Adipose tissue (tissue), 3 donors: ENCODE data around the gene CFB. TPM values are rescaled to one million over a fixed set of nuclear protein-coding genes. Genes with fewer than 3 reads are reported as not detected.
"Not testable (repeated sequence)": the region's sequence is repeated elsewhere in the genome, so short reads cannot be mapped to it uniquely, and the experiment has no call there.

Experiments
- H3K27ac ChIP-seq: one replicate; pipeline ENCODE4 v1.5.1; 2013; ENCODE audit warnings: low read depth, low read length
- WGBS, 3 donors: extraction: QIAGEN DNeasy Blood & Tissue Kit; methylation state at CpG; one replicate each; pipeline ENCODE4 v1.1.7; 2013; 5-methylcytosine and 5-hydroxymethylcytosine counted together
- polyA plus RNA-seq, 3 donors: library from polyadenylated mRNA; stranded (reverse); fragments of 200-250 nt; gene quantifications; one replicate each; pipeline ENCODE4 v1.2.3, GENCODE V29; 2013
- donor health status: healthy with polysubstance abuse.
- donor health status: Bipolar disorder and iron deficiency.
- donor health status: healthy.

Gene CFB
- polyA plus RNA-seq, 3 donors = 23.8 to 211 (median 49.8) TPM

GRCh38 chr6:31908791-31909190 is 37.1 kb upstream of the CFB start:
- WGBS, 3 donors = 33 to 69% (median 53%) methylated on average over 4 of the region's 4 CpGs
- no peak overlapping the region for H3K27ac ChIP-seq

- 69 to 85% (median 80%) methylated on average over 7 of the region's 7 CpGs for WGBS, 3 donors
- not testable (repeated sequence) for H3K27ac ChIP-seq
These were observed 36.6 kb upstream of the CFB start for GRCh38 chr6:31909298-31909697.

GRCh38 chr6:31911826-31912585 is 33.9 kb upstream of the CFB start:
- no peak overlapping the region for H3K27ac ChIP-seq
- WGBS, 3 donors = 66 to 78% (median 68%) methylated on average over 11 of the region's 11 CpGs

DNA sequence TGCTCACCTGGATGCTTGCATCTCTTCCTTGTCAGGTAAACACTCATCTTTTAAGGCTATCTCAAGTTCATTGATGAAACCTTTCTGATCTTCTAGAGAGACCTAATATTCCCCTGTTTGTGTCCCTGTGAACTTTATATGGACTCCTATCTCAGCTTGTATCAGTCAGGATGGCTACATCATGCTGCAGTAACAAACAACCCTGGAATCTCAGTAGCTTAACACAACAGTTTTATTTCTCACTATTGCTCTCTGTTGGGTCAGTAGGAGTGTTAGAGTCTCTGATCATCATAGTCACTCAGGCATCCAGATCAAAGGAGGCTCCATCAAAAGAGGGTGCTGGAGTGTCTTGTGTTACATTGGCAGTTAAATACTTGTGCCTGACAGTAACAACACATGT is 30.5 kb upstream of the CFB start:
- no peak overlapping the region for H3K27ac ChIP-seq

- no peak overlapping the region for H3K27ac ChIP-seq
- 79 to 89% (median 88%) methylated on average over 6 of the region's 6 CpGs for WGBS, 3 donors
These were observed 30.1 kb upstream of the CFB start for GRCh38 chr6:31915756-31916155.

GRCh38 chr6:31918069-31918720 is 27.7 kb upstream of the CFB start:
- H3K27ac ChIP-seq = no peak overlapping the region
- WGBS, 3 donors = 65 to 85% (median 83%) methylated on average over 8 of the region's 8 CpGs

- H3K27ac ChIP-seq = no peak overlapping the region
- WGBS, 3 donors = 77 to 83% (median 78%) methylated on average over 6 of the region's 6 CpGs
These were observed 26.1 kb upstream of the CFB start for GRCh38 chr6:31919624-31920303.

GRCh38 chr6:31920811-31921210 is 25.1 kb upstream of the CFB start:
- WGBS, 3 donors = 43 to 79% (median 60%) methylated on average over 2 of the region's 2 CpGs
- H3K27ac ChIP-seq = no peak overlapping the region

DNA sequence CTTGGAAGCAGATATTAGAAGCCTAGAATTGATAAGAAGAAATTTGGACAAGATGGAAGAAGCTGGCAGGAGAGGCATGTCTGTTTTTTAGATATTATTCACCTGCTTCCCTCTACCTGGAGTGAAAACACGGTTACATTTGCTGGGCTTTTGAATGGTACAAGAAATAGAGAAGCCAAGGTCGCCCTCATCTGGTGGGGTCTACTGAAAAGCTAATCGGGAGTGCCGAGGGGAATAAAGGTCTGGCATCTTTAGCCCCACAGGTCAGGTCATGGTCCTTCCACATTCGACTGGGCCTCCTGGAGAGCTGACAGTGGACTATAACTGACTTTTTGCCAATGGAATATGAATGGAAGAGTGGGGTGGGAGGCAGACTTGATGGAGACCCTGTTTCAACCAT is 23.0 kb upstream of the CFB start:
- WGBS, 3 donors = 11 to 16% (median 14%) methylated on average over 5 of the region's 5 CpGs
- H3K27ac ChIP-seq = no peak overlapping the region

- H3K27ac ChIP-seq = no peak within 1 kb of the TSS
- 58 to 60% (median 60%) methylated on average over 11 of the region's 11 CpGs for WGBS, 3 donors
These were observed 18.5 kb upstream of the CFB start, which contains the start of gene C2 for GRCh38 chr6:31927242-31927862. Gene C2, plus strand, starts transcription at chr6:31927717. Its CDS starts 36 bp downstream, at chr6:31927753.

- 71 to 78% (median 72%) methylated on average over 11 of the region's 11 CpGs for WGBS, 3 donors
These were observed 17.8 kb upstream of the CFB start for GRCh38 chr6:31927863-31928671.

GRCh38 chr6:31928672-31928939 is 17.3 kb upstream of the CFB start:
- H3K27ac ChIP-seq = no peak overlapping the region
- 75 to 77% (median 75%) methylated on average over 9 of the region's 9 CpGs for WGBS, 3 donors

More at GRCh38 chr6:31927863-31928671, 17.8 kb upstream of the CFB start:
- no peak overlapping the region for H3K27ac ChIP-seq

GRCh38 chr6:31930962-31931361 is 14.9 kb upstream of the CFB start:
- H3K27ac ChIP-seq = no peak overlapping the region
- 86 to 94% (median 88%) methylated on average over 1 of the region's 1 CpG for WGBS, 3 donors

GRCh38 chr6:31932137-31932536 is 13.8 kb upstream of the CFB start:
- 93 to 100% (median 97%) methylated on average over 1 to 32 of the region's 32 CpGs for WGBS, 3 donors

GRCh38 chr6:31933537-31933936 is 12.4 kb upstream of the CFB start:
- no peak overlapping the region for H3K27ac ChIP-seq
- 81 to 90% (median 89%) methylated on average over 19 of the region's 19 CpGs for WGBS, 3 donors

More at GRCh38 chr6:31932137-31932536, 13.8 kb upstream of the CFB start:
- H3K27ac ChIP-seq = not testable (repeated sequence)

DNA sequence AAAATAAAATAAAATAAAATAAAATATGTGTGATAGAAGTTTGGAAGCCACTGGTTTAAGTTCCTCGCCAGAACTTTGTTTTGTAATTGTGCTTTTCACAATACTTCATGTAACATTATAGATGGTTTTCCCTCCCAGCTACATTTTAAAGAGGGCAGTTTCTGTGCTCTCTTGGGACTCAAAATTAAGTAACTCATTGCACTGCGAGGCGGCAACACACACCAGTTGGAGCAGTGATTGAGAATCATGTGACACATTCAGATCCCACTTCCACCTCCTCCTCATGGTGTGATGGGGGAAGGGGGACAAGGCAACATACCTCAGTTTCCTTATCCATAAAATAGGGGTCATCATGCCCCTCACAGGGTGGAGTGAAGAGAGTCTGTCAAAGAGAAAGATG is 10.9 kb upstream of the CFB start:
- WGBS, 3 donors = 52 to 70% (median 55%) methylated on average over 3 of the region's 3 CpGs
- H3K27ac ChIP-seq = no peak overlapping the region

DNA sequence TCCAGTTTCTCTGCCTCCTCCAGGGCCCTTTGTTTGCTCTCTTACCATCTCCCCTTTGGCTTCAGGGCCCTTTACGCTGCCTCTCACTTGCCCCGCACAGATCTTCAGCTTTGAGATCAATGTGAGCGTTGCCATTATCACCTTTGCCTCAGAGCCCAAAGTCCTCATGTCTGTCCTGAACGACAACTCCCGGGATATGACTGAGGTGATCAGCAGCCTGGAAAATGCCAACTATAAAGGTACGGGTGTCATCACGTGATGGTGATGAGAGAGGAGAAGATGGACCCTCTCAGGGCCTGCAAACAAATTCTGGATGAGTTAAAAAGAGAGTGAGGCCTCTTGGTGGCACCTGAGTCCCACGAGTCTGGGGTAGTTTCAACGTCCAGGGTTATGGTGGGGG is 10.1 kb upstream of the CFB start:
- no peak overlapping the region for H3K27ac ChIP-seq
- 66 to 85% (median 85%) methylated on average over 9 of the region's 9 CpGs for WGBS, 3 donors

- 4 to 20% (median 19%) methylated on average over 6 of the region's 6 CpGs for WGBS, 3 donors
- H3K27ac ChIP-seq = no peak overlapping the region
These were observed 5.6 kb upstream of the CFB start for GRCh38 chr6:31940256-31940664.
